ENCODE measurements around the gene PLCD4. TPM values are rescaled to one million over a fixed set of nuclear protein-coding genes. Genes with fewer than 3 reads are reported as not detected.

PLCD4 gene
- total and polyA plus RNA-seq, 4 donors = 0.05 to 0.51 (median 0.12) TPM

GRCh38 chr2:218558986-218559385 lies 48.7 kb upstream of the PLCD4 start:
- Histone ChIP-seq H3K4me3 (ENCODE audit: low read depth in 1 of 3, low read length in 3 of 3) (no peak overlapping the region), H3K36me3 (ENCODE audit: control insufficient read depth in 4 of 4, insufficient read depth in 3 of 4, low read depth in 1 of 4, low read length in 3 of 4) (peaks cover 12 to 41% (median 26%) of the 10 kb centered on the region in 4 donors)
- 97% methylated on average over 3 of the region's 3 CpGs for WGBS

GRCh38 chr2:218564056-218564455 lies 43.6 kb upstream of the PLCD4 start:
- H3K36me3 ChIP-seq (ENCODE audit: control insufficient read depth in 4 of 4, insufficient read depth in 3 of 4, low read depth in 1 of 4, low read length in 3 of 4) = peaks cover 3 to 24% (median 16%) of the 10 kb centered on the region in 4 donors
- no peak overlapping the region for H3K27ac ChIP-seq (ENCODE audit: low read depth in 1 of 2, low read length in 2 of 2)
- WGBS = 100% methylated on average over 1 of the region's 1 CpG
- peaks cover 3 to 13% (median 9%) of the 10 kb centered on the region in 4 donors for H3K4me1 ChIP-seq (ENCODE audit: control insufficient read depth in 4 of 4, insufficient read depth in 4 of 4, low read length in 3 of 4)
- H3K9ac ChIP-seq (ENCODE audit: low read depth in 1 of 2, low read length in 2 of 2) = no peak overlapping the region
- no peak overlapping the region for H3K4me3 ChIP-seq (ENCODE audit: low read depth in 1 of 3, low read length in 3 of 3)
- no peak for TF ChIP-seq YY1 (IDR thresholded peaks at IDR 0.05)
- no peak for TF ChIP-seq GABPA (IDR thresholded peaks at IDR 0.05 in 1 of 2, conservative IDR thresholded peaks at IDR 0.05 in 1 of 2)
- TF ChIP-seq NR2F2 (IDR thresholded peaks at IDR 0.05) = no peak
- no peak for TF ChIP-seq SP1 (IDR thresholded peaks at IDR 0.05)
- no peak for TF ChIP-seq REST (IDR thresholded peaks at IDR 0.05)
- no peak for TF ChIP-seq CTCF (IDR thresholded peaks at IDR 0.05; ENCODE audit: low read depth, low read length, missing input control)
- no peak for TF ChIP-seq ATF3 (IDR thresholded peaks at IDR 0.05)
- TF ChIP-seq EGR1 (IDR thresholded peaks at IDR 0.05; ENCODE audit: low read depth in 2 of 2) = no peak
- no peak for TF ChIP-seq MAX (IDR thresholded peaks at IDR 0.05)
- TF ChIP-seq TAF1 (conservative IDR thresholded peaks at IDR 0.05) = no peak
- TF ChIP-seq HNF4A (conservative IDR thresholded peaks at IDR 0.05) = no peak
- no peak for TF ChIP-seq RXRA (IDR thresholded peaks at IDR 0.05)
- no peak for DNase-seq (ENCODE audit: low spot score)
- no peaks in the 10 kb centered on the region for H3K27me3 ChIP-seq (ENCODE audit: control insufficient read depth in 4 of 4, insufficient read depth in 4 of 4, low read length in 3 of 4)
- no peaks in the 10 kb centered on the region for H3K9me3 ChIP-seq (ENCODE audit: control insufficient read depth in 4 of 4, low read length in 3 of 4)

More at GRCh38 chr2:218558986-218559385, 48.7 kb upstream of the PLCD4 start:
- DNase-seq (ENCODE audit: low spot score) = no peak
- Histone ChIP-seq H3K9me3 (ENCODE audit: control insufficient read depth in 4 of 4, low read length in 3 of 4) (no peaks in the 10 kb centered on the region), H3K4me1 (ENCODE audit: control insufficient read depth in 4 of 4, insufficient read depth in 4 of 4, low read length in 3 of 4) (peaks cover 0 to 4% (median under 1%) of the 10 kb centered on the region in 4 donors), H3K27ac (ENCODE audit: low read depth in 1 of 2, low read length in 2 of 2) (no peak overlapping the region), H3K27me3 (ENCODE audit: control insufficient read depth in 4 of 4, insufficient read depth in 4 of 4, low read length in 3 of 4) (no peaks in the 10 kb centered on the region), H3K9ac (ENCODE audit: low read depth in 1 of 2, low read length in 2 of 2) (no peak overlapping the region)
- TF ChIP-seq SP1 (IDR thresholded peaks at IDR 0.05) = no peak
- TF ChIP-seq JUND (IDR thresholded peaks at IDR 0.05) = no peak

Data from liver (tissue), 9 donors.